RWPE1 (cell line): ENCODE data around the gene RAB31.

Experiments used
- CTCF ChIA-PET: fragments of 350-600 bp; sonication (Branson Sonifier 250); formaldehyde crosslinking; extraction: SDS; loops from one replicate; lab custom pipeline; 2021; lab: Yijun Ruan, JAX
- POLR2A ChIA-PET: fragments of 400-600 bp; formaldehyde crosslinking; extraction: SDS; loops from one replicate; lab custom pipeline; 2020; ENCODE audit warnings: antibody characterized with exemption; ENCODE audit not compliant: low non-redundant PET; lab: Yijun Ruan, JAX
- DNase-seq: peaks from one replicate; pipeline ENCODE4 v3.0.0; 2012; ENCODE audit warnings: low spot score
- H3K27ac ChIP-seq: fragments of 450-650 bp; 2 replicates; pipeline ENCODE4 v1.5.1; 2017
- TF ChIP-seq, protein P1 (sequence below): fragments of 450-650 bp; conservative IDR thresholded peaks from 2 replicates; pipeline ENCODE4 v1.5.1; 2017; ENCODE audit warnings: low read depth, mild to moderate bottlenecking

Gene RAB31

DNA sequence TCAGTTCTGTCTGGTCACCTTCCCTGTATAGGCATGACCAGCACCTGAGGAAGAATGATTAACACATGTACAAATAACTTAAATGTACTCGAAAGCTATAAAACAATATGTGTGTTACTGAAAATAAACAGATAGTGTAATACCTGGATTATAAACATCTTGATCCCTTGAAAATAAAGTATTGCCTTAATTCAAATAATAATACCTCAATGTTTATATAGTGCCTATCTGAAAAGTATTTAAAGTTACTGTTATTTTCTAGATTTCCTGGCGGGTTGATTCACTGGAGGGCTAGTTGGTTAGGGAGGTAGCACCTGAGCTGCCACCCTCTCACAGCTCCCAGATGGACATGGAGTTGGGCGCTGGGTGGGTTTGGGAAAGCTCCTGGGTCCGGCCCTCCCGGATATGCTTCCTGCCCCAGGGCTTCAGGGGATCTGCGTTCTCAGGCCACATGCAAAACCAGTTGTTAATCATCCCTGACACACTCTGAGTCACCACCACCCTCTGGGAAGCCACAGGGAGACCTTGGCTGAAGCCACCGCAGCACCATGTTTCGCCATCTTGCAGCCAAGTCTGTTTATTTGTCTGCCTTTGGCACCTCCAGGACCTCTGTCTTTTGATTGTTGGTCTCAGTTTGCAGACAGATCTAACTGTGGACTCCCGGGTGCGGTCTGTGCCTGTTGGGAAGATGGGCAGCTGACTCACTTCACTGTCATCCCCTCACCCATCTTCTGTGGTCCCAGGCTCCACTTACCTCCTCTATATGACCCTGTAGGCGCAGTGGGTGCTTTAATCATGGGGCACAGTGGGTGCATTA, 35.3 kb downstream of the RAB31 start:
- peak; percentile 92 for DNase-seq
- TF ChIP-seq, protein P1, sequence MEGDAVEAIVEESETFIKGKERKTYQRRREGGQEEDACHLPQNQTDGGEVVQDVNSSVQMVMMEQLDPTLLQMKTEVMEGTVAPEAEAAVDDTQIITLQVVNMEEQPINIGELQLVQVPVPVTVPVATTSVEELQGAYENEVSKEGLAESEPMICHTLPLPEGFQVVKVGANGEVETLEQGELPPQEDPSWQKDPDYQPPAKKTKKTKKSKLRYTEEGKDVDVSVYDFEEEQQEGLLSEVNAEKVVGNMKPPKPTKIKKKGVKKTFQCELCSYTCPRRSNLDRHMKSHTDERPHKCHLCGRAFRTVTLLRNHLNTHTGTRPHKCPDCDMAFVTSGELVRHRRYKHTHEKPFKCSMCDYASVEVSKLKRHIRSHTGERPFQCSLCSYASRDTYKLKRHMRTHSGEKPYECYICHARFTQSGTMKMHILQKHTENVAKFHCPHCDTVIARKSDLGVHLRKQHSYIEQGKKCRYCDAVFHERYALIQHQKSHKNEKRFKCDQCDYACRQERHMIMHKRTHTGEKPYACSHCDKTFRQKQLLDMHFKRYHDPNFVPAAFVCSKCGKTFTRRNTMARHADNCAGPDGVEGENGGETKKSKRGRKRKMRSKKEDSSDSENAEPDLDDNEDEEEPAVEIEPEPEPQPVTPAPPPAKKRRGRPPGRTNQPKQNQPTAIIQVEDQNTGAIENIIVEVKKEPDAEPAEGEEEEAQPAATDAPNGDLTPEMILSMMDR = no peak
- H3K27ac ChIP-seq = peak overlapping the region; percentile 88
- CTCF ChIA-PET = no interaction called here
- POLR2A ChIA-PET = no interaction called here

DNA sequence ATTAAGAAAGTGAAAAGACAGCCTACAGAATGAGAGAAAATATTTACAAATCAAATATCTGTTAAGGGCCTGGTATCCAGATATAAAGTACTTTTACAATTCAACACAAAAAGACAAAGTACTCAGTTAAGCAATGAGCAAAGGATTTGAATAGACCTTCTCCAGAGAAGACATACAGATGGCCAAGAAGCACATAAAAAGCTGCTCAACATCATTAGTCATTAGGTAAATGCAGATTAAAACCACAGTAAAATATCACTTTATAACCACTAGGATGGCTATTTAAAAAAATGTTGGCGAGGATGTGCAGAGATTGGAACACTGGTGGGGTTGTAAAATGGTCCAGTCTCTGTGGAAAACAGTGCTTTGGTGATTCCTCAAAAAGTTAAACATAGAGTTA, 38.9 kb downstream of the RAB31 start:
- POLR2A ChIA-PET = no interaction called here
- DNase-seq = no peak
- TF ChIP-seq, protein P1 = no peak
- no peak overlapping the region for H3K27ac ChIP-seq
- CTCF ChIA-PET = no interaction called here

DNA sequence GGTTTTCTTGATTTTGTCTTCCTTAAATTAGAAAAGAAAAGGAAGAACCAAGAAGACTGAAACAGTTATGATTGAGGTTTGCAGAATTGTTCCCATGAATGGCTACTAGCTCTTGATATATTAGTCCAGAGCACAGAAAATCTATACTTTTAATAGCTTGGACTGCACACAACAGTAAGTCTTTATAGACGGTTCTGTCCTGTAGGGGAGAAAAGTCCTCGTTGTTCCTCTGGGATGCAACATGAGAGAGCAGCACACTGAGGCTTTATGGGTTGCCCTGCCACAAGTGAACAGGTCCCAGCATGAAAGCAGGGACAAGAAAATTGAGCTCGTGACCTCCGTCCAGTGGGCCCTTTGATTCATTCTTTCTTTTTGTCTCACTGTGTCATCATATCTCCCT, 41.5 kb downstream of the RAB31 start:
- CTCF ChIA-PET = no interaction called here
- POLR2A ChIA-PET = no interaction called here
- DNase-seq = no peak
- TF ChIP-seq, protein P1 = no peak
- no peak overlapping the region for H3K27ac ChIP-seq

DNA sequence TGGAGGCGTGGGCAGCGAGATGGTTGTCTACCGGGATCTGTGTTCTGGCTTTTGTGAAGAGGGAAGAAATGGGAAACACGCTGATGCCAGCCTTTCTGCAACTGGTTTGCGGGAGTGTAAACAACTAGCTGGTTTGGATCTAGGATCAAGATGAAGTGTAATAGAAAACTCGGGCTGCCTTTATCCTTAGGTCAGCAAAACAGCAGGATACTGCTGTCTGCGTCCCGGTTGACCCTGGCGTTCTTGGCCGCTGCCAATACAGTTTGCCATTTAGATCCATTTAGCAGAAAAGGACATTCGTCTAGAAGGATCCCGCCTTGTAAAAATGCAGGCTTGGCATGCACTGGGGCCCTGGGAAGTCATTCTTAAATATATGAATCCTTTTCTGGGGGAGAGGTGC, 42.0 kb downstream of the RAB31 start:
- ChIA-PET CTCF (no interaction called here), POLR2A (no interaction called here)
- no peak for DNase-seq

DNA sequence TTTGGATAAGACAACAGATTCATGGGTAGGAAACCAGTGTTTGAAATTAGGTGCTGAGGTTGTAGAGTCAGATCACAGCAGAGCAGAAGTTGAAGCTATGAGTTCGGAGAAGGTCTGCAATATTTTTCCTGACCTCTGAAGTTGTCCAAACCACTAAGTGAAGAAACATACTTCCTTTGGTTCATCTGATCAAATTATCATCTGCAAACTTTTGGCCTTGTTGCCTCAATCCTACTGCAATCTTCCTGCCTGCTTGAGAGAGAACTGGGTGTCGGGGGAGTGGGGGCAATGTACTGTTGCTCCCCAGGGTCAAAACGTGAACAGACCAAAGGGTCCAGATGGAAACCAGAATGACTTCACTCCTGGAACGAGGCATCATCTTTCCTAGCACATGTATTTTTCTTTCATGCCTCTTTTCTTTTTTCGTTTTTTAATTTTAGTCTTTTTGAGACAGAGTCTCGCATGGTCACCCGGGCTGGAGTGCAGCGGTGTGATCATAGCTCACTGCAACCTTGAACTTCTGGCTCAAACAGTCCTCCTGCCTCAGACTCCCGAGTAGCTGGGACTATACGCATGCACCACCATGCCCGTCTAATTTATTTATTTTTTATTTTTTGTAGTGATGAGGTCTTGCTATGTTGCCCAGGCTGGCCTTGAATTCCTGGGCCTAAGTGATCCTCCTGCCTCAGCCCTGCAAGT, 42.7 kb downstream of the RAB31 start:
- no peak for DNase-seq
- H3K27ac ChIP-seq = no peak overlapping the region
- CTCF ChIA-PET = no interaction called here
- TF ChIP-seq, protein P1 = no peak
- POLR2A ChIA-PET = no interaction called here

More for the DNA sequence above, 42.0 kb downstream of the RAB31 start:
- TF ChIP-seq, protein P1 = no peak
- H3K27ac ChIP-seq = no peak overlapping the region

DNA sequence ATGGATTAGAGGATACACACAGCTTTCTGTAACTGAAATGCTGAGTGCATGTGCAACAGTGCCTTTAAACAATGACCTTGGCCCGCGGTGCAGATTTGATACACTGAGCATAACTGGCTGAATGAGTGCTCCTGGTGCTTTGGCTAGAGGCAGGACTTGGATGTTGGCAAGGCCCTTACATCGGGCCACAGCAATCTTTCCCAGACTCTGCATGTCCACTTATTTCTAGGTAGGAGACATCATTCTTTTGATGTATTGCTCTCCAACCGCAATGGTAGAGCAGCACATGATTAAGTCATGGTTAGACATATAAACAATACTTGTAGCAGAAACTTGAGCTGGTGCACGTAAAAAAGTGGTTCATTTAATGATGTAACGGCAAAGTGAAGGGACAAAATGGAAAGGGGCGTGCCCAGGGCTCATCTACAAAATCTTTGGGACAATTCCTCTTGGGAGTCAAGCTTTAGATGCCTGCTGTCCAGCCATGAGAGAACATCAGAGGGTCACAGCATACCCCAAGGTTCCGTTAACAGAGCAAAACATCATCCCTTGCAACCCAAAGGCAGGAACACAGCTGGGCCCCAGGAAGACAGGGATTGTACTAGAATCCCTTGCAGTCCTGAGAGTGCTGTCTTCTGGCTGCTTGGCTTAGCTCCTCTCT, 43.4 kb downstream of the RAB31 start:
- no peak for DNase-seq
- CTCF ChIA-PET = interaction anchor here (0.6 to 1.1 kb wide), 3 partner anchors 8 to 53 kb away, joined by 3 to 4 read pairs (median 3); no protein-coding TSS in a partner anchor
- TF ChIP-seq, protein P1 = no peak
- H3K27ac ChIP-seq = no peak overlapping the region
- POLR2A ChIA-PET = no interaction called here
